Loucy (cell line): ENCODE data around the gene SPACA5B.
"Not testable (repeated sequence)": the region's sequence is repeated elsewhere in the genome, so short reads cannot be mapped to it uniquely, and the experiment has no call there.

Experiments used
- CTCF ChIP-seq: fragments of 200-600 bp; sonication (generic); conservative IDR thresholded peaks from 2 replicates; pipeline ENCODE4 v1.5.1; 2014; ENCODE audit warnings: mild to moderate bottlenecking, antibody characterized with exemption, low read length
- EZH2phosphoT487 ChIP-seq: fragments of 200-600 bp; IDR thresholded peaks from 2 replicates; pipeline ENCODE4 v1.6.1; 2018; ENCODE audit warnings: antibody characterized with exemption, mild to moderate bottlenecking, moderate library complexity, borderline replicate concordance

DNA sequence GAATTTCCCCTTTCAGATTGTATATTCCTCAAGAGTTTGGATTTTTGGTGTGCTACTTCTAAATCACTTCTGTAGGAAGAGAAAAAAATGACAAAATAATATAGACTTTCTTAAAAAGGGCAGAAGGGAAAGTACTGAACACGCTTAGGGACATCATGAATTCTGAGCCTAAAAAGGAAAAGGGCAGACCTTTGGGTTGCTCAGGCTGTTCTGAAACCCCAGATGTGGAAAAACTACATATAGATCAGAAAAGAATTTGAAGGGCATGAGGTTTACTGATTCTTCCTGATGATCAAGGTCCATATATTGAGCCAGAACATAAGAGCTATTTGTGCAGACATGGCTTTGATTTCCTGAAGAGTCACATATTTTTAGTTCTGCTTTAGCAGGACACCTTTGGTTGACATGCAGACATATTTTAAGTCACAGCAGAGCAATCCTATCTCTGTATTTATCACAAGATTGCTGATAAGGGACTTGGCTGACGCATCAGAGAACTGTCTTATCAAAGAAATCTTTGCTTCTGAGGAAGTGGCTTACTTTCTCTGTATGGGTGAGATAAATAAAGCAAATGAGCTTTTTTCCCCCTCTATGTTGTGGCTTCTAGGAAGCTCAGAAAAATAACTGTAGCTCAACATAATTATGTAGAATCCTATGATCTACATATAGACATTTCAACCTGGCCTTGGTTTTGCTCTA lies 11.5 kb downstream of the SPACA5B start:
- not testable (repeated sequence) for TF ChIP-seq CTCF, EZH2phosphoT487
